WTC11 (cell line): ENCODE data around the gene HNRNPUL1.

Experiments used
- CREB1 ChIP-seq: sonication (generic); formaldehyde crosslinking; IDR thresholded peaks from 2 replicates; pipeline ENCODE4 v1.8.0; 2023; ENCODE audit warnings: mild to moderate bottlenecking, missing genetic modification reagents
- JUN ChIP-seq: sonication (generic); formaldehyde crosslinking; IDR thresholded peaks from 2 replicates; pipeline ENCODE4 v1.8.0; 2023; ENCODE audit warnings: mild to moderate bottlenecking, missing genetic modification reagents
- ZBTB21 ChIP-seq: sonication (generic); formaldehyde crosslinking; IDR thresholded peaks from 2 replicates; pipeline ENCODE4 v1.8.1; 2023; ENCODE audit warnings: mild to moderate bottlenecking, missing genetic modification reagents, borderline replicate concordance
- TF ChIP-seq, protein P1 (sequence below): sonication (generic); formaldehyde crosslinking; IDR thresholded peaks from 2 replicates; pipeline ENCODE4 v1.8.0; 2023; ENCODE audit warnings: missing genetic modification reagents

- TF ChIP-seq CREB1 (CRISPR knock-in tag), result no peak
- TF ChIP-seq, protein P1, sequence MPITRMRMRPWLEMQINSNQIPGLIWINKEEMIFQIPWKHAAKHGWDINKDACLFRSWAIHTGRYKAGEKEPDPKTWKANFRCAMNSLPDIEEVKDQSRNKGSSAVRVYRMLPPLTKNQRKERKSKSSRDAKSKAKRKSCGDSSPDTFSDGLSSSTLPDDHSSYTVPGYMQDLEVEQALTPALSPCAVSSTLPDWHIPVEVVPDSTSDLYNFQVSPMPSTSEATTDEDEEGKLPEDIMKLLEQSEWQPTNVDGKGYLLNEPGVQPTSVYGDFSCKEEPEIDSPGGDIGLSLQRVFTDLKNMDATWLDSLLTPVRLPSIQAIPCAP (CRISPR knock-in tag), result no peak
- no peak for TF ChIP-seq ZBTB21 (CRISPR knock-in tag)
- no peak for TF ChIP-seq JUN (CRISPR knock-in tag)
Measured at GRCh38 chr19:41323023-41323422, 58.9 kb downstream of the HNRNPUL1 start.
